Neutrophil (primary cell): ENCODE measurements around the gene ITGA1.
"Not testable (repeated sequence)": the region's sequence is repeated elsewhere in the genome, so short reads cannot be mapped to it uniquely, and the experiment has no call there.

ENCODE experiments used
- H3K27ac ChIP-seq: fragments of 200-600 bp; sonication (generic); 2 replicates; pipeline ENCODE4 v1.5.1; 2016; ENCODE audit warnings: mild to moderate bottlenecking, moderate library complexity
- H3K27me3 ChIP-seq: fragments of 200-600 bp; sonication (generic); 2 replicates; pipeline ENCODE4 v1.6.0; 2016; ENCODE audit warnings: mild to moderate bottlenecking
- H3K36me3 ChIP-seq: fragments of 200-600 bp; sonication (generic); 2 replicates; pipeline ENCODE4 v1.5.1; 2017
- H3K4me1 ChIP-seq, 2 experiments: fragments of 200-600 bp in 1 of 2; sonication (generic) in 1 of 2; 1 replicate in 1 of 2; 2 replicates in 1 of 2; pipeline versions ENCODE4 v1.5.1 to v1.6.1; 2013 to 2016; ENCODE audit warnings: low read depth in 1 of 2, low read length in 1 of 2, mild to moderate bottlenecking in 1 of 2, moderate library complexity in 1 of 2; ENCODE audit not compliant: control insufficient read depth in 1 of 2, insufficient read depth in 1 of 2
- H3K4me3 ChIP-seq, 2 experiments: fragments of 200-600 bp in 1 of 2; sonication (generic) in 1 of 2; 1 replicate in 1 of 2; 2 replicates in 1 of 2; pipeline ENCODE4 v1.5.1; 2013 to 2016; ENCODE audit warnings: low read depth in 1 of 2, low read length in 1 of 2, mild to moderate bottlenecking in 1 of 2, moderate library complexity in 1 of 2
- H3K9me3 ChIP-seq: fragments of 200-600 bp; sonication (generic); 2 replicates; pipeline ENCODE4 v1.5.1; 2016
- CTCF ChIP-seq: fragments of 200-600 bp; sonication (generic); IDR thresholded peaks from 2 replicates; pipeline ENCODE4 v1.5.1; 2016; ENCODE audit warnings: antibody characterized with exemption

ITGA1 gene

DNA sequence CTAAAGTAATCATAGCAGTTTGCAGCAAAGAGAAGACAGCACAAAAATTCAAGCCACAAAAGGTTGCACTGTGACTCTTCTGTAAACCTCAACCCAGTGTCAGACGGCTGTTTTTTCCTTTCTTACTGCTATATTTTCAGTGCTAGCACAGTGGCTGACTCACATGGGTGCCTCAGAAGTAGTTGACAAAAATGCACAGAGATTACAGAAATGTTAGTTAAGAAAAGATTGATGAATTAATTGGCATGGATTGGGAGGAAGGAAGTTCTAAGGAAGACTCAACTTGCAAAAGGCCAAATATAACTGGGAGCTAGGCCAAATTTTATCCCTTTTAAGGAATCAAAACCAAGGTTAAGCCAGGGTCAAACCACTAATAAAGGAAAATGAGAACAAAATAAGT, 43.7 kb upstream of the ITGA1 start:
- no peak overlapping the region for H3K27ac ChIP-seq
- no peak overlapping the region for H3K4me3 ChIP-seq

GRCh38 chr5:52744867-52745458, 42.8 kb upstream of the ITGA1 start:
- not testable (repeated sequence) for H3K36me3 ChIP-seq, H3K27ac ChIP-seq, H3K27me3 ChIP-seq, H3K9me3 ChIP-seq, H3K4me3 ChIP-seq, H3K4me1 ChIP-seq

More for the DNA sequence above, 43.7 kb upstream of the ITGA1 start:
- H3K9me3 ChIP-seq, result no peaks in the 10 kb centered on the region
- no peak for TF ChIP-seq CTCF
- H3K36me3 ChIP-seq, result no peaks in the 10 kb centered on the region
- H3K4me1 ChIP-seq, result no peaks in the 10 kb centered on the region
- H3K27me3 ChIP-seq, result no peaks in the 10 kb centered on the region

- Histone ChIP-seq H3K27ac (no peak overlapping the region), H3K27me3 (no peaks in the 10 kb centered on the region), H3K36me3 (no peaks in the 10 kb centered on the region), H3K9me3 (no peaks in the 10 kb centered on the region), H3K4me1 (no peaks in the 10 kb centered on the region), H3K4me3 (no peak overlapping the region)
- TF ChIP-seq CTCF, result no peak
Measured at GRCh38 chr5:52746539-52746938, 41.2 kb upstream of the ITGA1 start.

- no peaks in the 10 kb centered on the region for H3K27me3 ChIP-seq
- H3K9me3 ChIP-seq, result no peaks in the 10 kb centered on the region
- no peaks in the 10 kb centered on the region for H3K36me3 ChIP-seq
- no peak overlapping the region for H3K4me3 ChIP-seq
- no peak for TF ChIP-seq CTCF
- H3K4me1 ChIP-seq, result no peaks in the 10 kb centered on the region
- H3K27ac ChIP-seq, result no peak overlapping the region
Measured at GRCh38 chr5:52748590-52748989, 39.1 kb upstream of the ITGA1 start.

DNA sequence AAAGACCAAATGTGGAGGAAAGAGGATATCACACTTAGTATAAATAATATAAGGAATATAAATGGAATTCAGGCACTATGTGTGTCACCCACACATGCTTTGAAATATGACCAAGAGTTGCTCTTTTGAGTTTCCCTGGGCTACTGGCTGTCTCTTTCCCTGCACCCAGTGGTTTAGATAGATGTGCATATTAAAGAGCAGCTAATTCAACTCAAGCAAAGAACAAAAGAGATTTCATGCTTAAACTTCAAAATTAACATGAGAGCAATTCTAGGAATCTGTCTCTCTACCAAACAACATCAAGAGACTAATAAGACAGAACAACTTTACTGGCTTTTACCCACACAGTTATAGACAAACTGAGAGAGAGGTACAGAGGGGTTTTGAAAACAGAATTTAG, 38.0 kb upstream of the ITGA1 start:
- H3K4me1 ChIP-seq, result no peaks in the 10 kb centered on the region
- TF ChIP-seq CTCF, result no peak

GRCh38 chr5:52751137-52751536, 36.6 kb upstream of the ITGA1 start:
- Histone ChIP-seq H3K4me1 (no peaks in the 10 kb centered on the region), H3K27ac (no peak overlapping the region), H3K4me3 (no peak overlapping the region), H3K36me3 (no peaks in the 10 kb centered on the region), H3K9me3 (no peaks in the 10 kb centered on the region), H3K27me3 (no peaks in the 10 kb centered on the region)
- TF ChIP-seq CTCF, result no peak

More for the DNA sequence above, 38.0 kb upstream of the ITGA1 start:
- Histone ChIP-seq H3K9me3 (no peaks in the 10 kb centered on the region), H3K36me3 (no peaks in the 10 kb centered on the region), H3K4me3 (no peak overlapping the region), H3K27ac (no peak overlapping the region), H3K27me3 (no peaks in the 10 kb centered on the region)
